Keratinocyte (primary cell): ENCODE results near the gene ABHD4. TPM values are rescaled to one million over a fixed set of nuclear protein-coding genes. Genes with fewer than 3 reads are reported as not detected.

Experiments used
- DNase-seq: peaks from one replicate; pipeline ENCODE4 v3.0.0-alpha.2; 2011; ENCODE audit warnings: low read depth, missing footprints, low spot score
- FAIRE-seq: peaks from 2 replicates; lab custom pipeline; 2011; peaks lifted over from hg19 to GRCh38; lab: Jason Lieb, UNC
- H2AFZ ChIP-seq: 2 replicates; pipeline ENCODE4 v1.6.0; 2012; ENCODE audit warnings: low read length, control low read depth, inconsistent platforms; ENCODE audit not compliant: control insufficient read depth
- H3K27ac ChIP-seq: 2 replicates; pipeline ENCODE4 v1.5.1; 2011; ENCODE audit warnings: low read length; ENCODE audit not compliant: control insufficient read depth, insufficient read depth
- H3K27me3 ChIP-seq: 3 replicates; pipeline ENCODE4 v1.6.0; 2011; ENCODE audit warnings: low read length; ENCODE audit not compliant: control insufficient read depth, insufficient read depth; ENCODE audit errors: extremely low read depth
- H3K36me3 ChIP-seq, 2 experiments: 2 replicates in 1 of 2; 3 replicates in 1 of 2; pipeline ENCODE4 v1.5.1; 2011; ENCODE audit warnings: low read length in 2 of 2, mild to moderate bottlenecking in 1 of 2; ENCODE audit not compliant: control insufficient read depth in 2 of 2, insufficient read depth in 2 of 2; ENCODE audit errors: extremely low read depth in 1 of 2
- H3K4me1 ChIP-seq: 3 replicates; pipeline ENCODE4 v1.5.1; 2011; ENCODE audit warnings: low read length; ENCODE audit not compliant: control insufficient read depth, insufficient read depth; ENCODE audit errors: extremely low read depth
- H3K4me2 ChIP-seq: 3 replicates; pipeline ENCODE4 v1.6.0; 2011; ENCODE audit warnings: low read depth, low read length; ENCODE audit not compliant: control insufficient read depth, insufficient read depth; ENCODE audit errors: extremely low read depth
- H3K4me3 ChIP-seq, 3 experiments: fragments of 200-600 bp in 1 of 3; sonication (generic) in 1 of 3; 2 replicates in 2 of 3; 3 replicates in 1 of 3; pipeline ENCODE4 v1.5.1; 2011 to 2016; ENCODE audit warnings: low read length in 3 of 3, mild to moderate bottlenecking in 3 of 3, control low read depth in 2 of 3, inconsistent platforms in 1 of 3, low read depth in 1 of 3, mixed read lengths in 1 of 3, mixed run types in 1 of 3, moderate library complexity in 1 of 3; ENCODE audit not compliant: control insufficient read depth in 2 of 3, insufficient read depth in 2 of 3; ENCODE audit errors: extremely low read depth in 1 of 3
- H3K79me2 ChIP-seq: 2 replicates; pipeline ENCODE4 v1.6.0; 2012; ENCODE audit warnings: low read length; ENCODE audit not compliant: control insufficient read depth, insufficient read depth
- H3K9ac ChIP-seq: 3 replicates; pipeline ENCODE4 v1.6.0; 2011; ENCODE audit warnings: low read length; ENCODE audit not compliant: control insufficient read depth, insufficient read depth; ENCODE audit errors: extremely low read depth
- H3K9me1 ChIP-seq: 3 replicates; pipeline ENCODE4 v1.6.0; 2011; ENCODE audit warnings: low read length; ENCODE audit not compliant: control insufficient read depth, insufficient read depth; ENCODE audit errors: extremely low read depth
- H3K9me3 ChIP-seq: 2 replicates; pipeline ENCODE4 v1.5.1; 2012; ENCODE audit warnings: low read depth, low read length; ENCODE audit not compliant: control insufficient read depth
- H4K20me1 ChIP-seq: 3 replicates; pipeline ENCODE4 v1.6.0; 2011; ENCODE audit warnings: low read length; ENCODE audit not compliant: control insufficient read depth, insufficient read depth; ENCODE audit errors: extremely low read depth
- CTCF ChIP-seq, 3 experiments: IDR thresholded peaks in 1 of 3; conservative IDR thresholded peaks in 1 of 3; optimal IDR thresholded peaks in 1 of 3; 2 replicates in 2 of 3; 3 replicates in 1 of 3; pipeline versions ENCODE3 to v1.5.1; 2011; ENCODE audit warnings: low read length in 3 of 3, mild to moderate bottlenecking in 3 of 3, moderate library complexity in 2 of 3, control low read depth in 1 of 3, inconsistent platforms in 1 of 3; ENCODE audit not compliant: insufficient read depth in 2 of 3; ENCODE audit errors: extremely low read depth in 1 of 3
- EZH2 ChIP-seq: IDR thresholded peaks from one replicate; pipeline ENCODE4 v1.6.1; 2012; ENCODE audit warnings: inconsistent platforms, mild to moderate bottlenecking, low read length, moderate library complexity
- dilution Hi-C: fragments of 300-500 bp; cut with MboI; formaldehyde crosslinking; loops from one replicate; pipeline ENCODE4 v1.7.0; 2020; ENCODE audit warnings: low sequenced_read_pairs; ENCODE audit not compliant: extremely low pct_ligation_motif_present
- polyA plus RNA-seq, 5 experiments: library from polyadenylated mRNA; depleted of rRNA in 3 of 5; stranded (reverse) in 3 of 5; stranded (forward) in 1 of 5; unstranded in 1 of 5; fragments of >200 nt; gene quantifications; 1 replicate in 1 of 5; 2 replicates in 3 of 5; 3 replicates in 1 of 5; pipeline versions ENCODE4 v1.2.1 to v1.2.3, GENCODE V29; 2011 to 2012; ENCODE audit warnings: missing spikeins in 2 of 5, low read depth in 1 of 5, low replicate concordance in 1 of 5

ABHD4 gene
- polyA plus RNA-seq, 1 donor (not counting 4 experiments of a cell fraction or from before 2014, with no cell fraction given), result 17.7 TPM

DNA sequence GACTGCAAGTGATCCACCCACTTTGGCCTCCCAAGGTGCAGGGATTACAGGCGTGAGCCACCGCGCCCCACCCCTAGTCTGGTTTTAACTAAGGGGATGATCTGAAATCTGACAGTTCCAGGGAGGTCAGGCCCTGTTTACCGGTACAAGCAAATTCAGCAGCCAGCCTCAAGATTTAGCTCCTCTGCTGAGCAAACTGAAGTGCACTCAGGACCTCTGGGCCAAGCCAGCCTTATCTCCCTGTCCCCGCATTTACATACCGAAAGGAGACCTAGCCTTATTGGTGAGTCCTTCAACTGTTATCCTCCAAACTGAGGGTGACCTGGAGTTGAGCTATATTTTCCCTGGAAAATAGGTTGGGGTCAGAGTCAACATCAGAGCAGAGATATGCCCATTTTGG lies 835 bp upstream of the ABHD4 start:
- DNase-seq (no peak), FAIRE-seq (no peak)
- Histone ChIP-seq H4K20me1 (no peaks in the 10 kb centered on the region), H3K27ac (no peak overlapping the region), H3K36me3 (peaks cover 0 to 5% of the 10 kb centered on the region in 2 experiments), H3K79me2 (peaks cover 8% of the 10 kb centered on the region), H3K4me1 (peaks cover 16% of the 10 kb centered on the region), H3K9me3 (no peaks in the 10 kb centered on the region), H2AFZ (no peak overlapping the region), H3K27me3 (no peaks in the 10 kb centered on the region), H3K4me3 (no peak overlapping the region), H3K4me2 (no peak overlapping the region), H3K9ac (no peak overlapping the region), H3K9me1 (no peaks in the 10 kb centered on the region)
- dilution Hi-C loops, result no loop called here
- no peak for TF ChIP-seq CTCF (optimal IDR thresholded peaks at IDR 0.05 in 1 of 3, IDR thresholded peaks at IDR 0.05 in 1 of 3, conservative IDR thresholded peaks at IDR 0.05 in 1 of 3; ENCODE audit: extremely low read depth in 1 of 3, insufficient read depth in 2 of 3, low read length in 3 of 3)
- TF ChIP-seq EZH2, result no peak

DNA sequence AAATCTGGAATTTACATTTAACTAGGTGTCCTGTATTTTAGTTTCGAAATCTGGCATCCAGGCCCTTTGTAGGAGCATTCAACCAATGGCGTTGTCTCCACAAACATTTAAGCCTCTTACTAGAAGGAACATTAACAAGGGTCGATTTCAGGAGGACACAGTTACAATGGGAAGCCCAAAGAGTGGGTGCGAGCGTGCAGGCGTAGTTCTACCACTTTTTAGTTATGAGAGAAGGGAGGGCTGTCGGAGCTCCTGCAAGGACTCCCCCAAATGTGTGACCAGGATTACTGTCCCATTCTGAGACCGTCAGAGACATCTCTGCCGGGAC lies 365 bp upstream of the ABHD4 start:
- H3K9me1 ChIP-seq, result no peaks in the 10 kb centered on the region
- H3K9me3 ChIP-seq, result no peaks in the 10 kb centered on the region
- peak overlapping the region; percentile 91 for H3K9ac ChIP-seq
- no peak for FAIRE-seq
- peak overlapping the region; percentile 89 for H2AFZ ChIP-seq
- peak overlapping the region; percentile 96 for H3K4me2 ChIP-seq
- no peaks in the 10 kb centered on the region for H3K27me3 ChIP-seq
- DNase-seq, result no peak
- TF ChIP-seq CTCF (optimal IDR thresholded peaks at IDR 0.05 in 1 of 3, IDR thresholded peaks at IDR 0.05 in 1 of 3, conservative IDR thresholded peaks at IDR 0.05 in 1 of 3; ENCODE audit: extremely low read depth in 1 of 3, insufficient read depth in 2 of 3, low read length in 3 of 3) (no peak), EZH2 (no peak)
- peaks cover 21% of the 10 kb centered on the region for H3K4me1 ChIP-seq
- H4K20me1 ChIP-seq, result no peaks in the 10 kb centered on the region
- H3K36me3 ChIP-seq, result peaks cover 0 to 7% of the 10 kb centered on the region in 2 experiments
- peak overlapping the region; percentile 77 to 88 (median 77) for H3K4me3 ChIP-seq
- H3K27ac ChIP-seq, result peak overlapping the region; percentile 89
- peaks cover 8% of the 10 kb centered on the region for H3K79me2 ChIP-seq
- dilution Hi-C loops, result no loop called here
